Vagina (tissue), 2 donors: ENCODE measurements around the gene DENND1C.

Source experiments
- POLR2A ChIP-seq, 2 donors: fragments of 450-650 bp; IDR thresholded peaks; one replicate each; pipeline ENCODE4 v1.6.1; 2017; ENCODE audit warnings: antibody characterized with exemption in 2 of 2, mild to moderate bottlenecking in 2 of 2, moderate library complexity in 2 of 2
- POLR2AphosphoS5 ChIP-seq, 2 donors: sonication (generic); formaldehyde crosslinking; IDR thresholded peaks; one replicate each; pipeline ENCODE4 v1.9.0; 2017; ENCODE audit warnings: antibody characterized with exemption in 2 of 2, mild to moderate bottlenecking in 2 of 2, low read depth in 1 of 2; ENCODE audit not compliant: insufficient read depth in 1 of 2
- TF ChIP-seq, protein P1 (sequence below), 3 experiments: fragments of 450-650 bp in 2 of 3; fragments of 200-600 bp in 1 of 3; sonication (generic) in 1 of 3; IDR thresholded peaks; one replicate each; pipeline ENCODE4 v1.5.1; 2017 to 2019; ENCODE audit warnings: antibody characterized with exemption in 3 of 3, mild to moderate bottlenecking in 2 of 3, moderate library complexity in 2 of 3

DNA sequence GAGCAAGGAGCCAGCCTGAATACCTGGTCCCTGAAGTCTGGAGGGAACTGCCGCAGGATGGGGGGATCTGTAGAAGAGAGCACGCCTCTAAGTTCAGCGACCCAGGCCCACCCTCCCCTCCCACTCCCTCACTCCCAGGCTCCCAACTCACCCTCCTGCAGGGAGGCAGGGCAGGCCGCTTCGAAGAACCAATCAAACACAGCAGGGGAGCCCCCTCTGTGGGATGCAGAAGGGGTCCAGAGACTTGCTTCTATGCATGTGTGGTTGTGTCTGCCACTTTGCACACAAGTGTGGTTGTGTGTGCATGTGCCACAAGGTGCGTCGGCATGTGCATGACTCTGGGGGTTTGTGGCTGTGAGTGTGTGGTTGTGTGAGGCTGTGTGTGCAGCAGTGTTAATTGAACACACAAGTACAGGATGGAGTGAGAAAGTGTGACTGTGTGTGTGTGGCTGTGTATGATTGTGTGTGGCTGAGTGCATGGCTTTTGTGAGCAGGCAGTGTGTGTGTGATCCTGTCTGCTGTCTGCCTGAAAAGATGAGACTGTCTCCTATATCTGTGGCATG, 1.7 kb downstream of the DENND1C start:
- TF ChIP-seq, protein P1, sequence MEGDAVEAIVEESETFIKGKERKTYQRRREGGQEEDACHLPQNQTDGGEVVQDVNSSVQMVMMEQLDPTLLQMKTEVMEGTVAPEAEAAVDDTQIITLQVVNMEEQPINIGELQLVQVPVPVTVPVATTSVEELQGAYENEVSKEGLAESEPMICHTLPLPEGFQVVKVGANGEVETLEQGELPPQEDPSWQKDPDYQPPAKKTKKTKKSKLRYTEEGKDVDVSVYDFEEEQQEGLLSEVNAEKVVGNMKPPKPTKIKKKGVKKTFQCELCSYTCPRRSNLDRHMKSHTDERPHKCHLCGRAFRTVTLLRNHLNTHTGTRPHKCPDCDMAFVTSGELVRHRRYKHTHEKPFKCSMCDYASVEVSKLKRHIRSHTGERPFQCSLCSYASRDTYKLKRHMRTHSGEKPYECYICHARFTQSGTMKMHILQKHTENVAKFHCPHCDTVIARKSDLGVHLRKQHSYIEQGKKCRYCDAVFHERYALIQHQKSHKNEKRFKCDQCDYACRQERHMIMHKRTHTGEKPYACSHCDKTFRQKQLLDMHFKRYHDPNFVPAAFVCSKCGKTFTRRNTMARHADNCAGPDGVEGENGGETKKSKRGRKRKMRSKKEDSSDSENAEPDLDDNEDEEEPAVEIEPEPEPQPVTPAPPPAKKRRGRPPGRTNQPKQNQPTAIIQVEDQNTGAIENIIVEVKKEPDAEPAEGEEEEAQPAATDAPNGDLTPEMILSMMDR (IDR thresholded peaks at IDR 0.05): no peak
- TF ChIP-seq POLR2AphosphoS5 (IDR thresholded peaks at IDR 0.05; ENCODE audit: insufficient read depth in 1 of 2, low read depth in 1 of 2) (no peak), POLR2A (IDR thresholded peaks at IDR 0.05) (no peak)
